WTC11 (cell line): ENCODE data around the gene IRF2BPL. TPM values are rescaled to one million over a fixed set of nuclear protein-coding genes. Genes with fewer than 3 reads are reported as not detected.
A peak's percentile ranks its signal among the peaks of the same experiment; 100 is the strongest.

Source experiments
- ATAC-seq: fragments of 200-7000 bp; cut with Tn5 transposase; 2 replicates; pipeline ENCODE4 v1.10.0; 2021; ENCODE audit warnings: mild to moderate bottlenecking, moderate library complexity
- CTCF ChIA-PET: fragments of 300-600 bp; sonication (Branson Sonifier 250); formaldehyde crosslinking; loops from one replicate; lab custom pipeline; 2021; ENCODE audit warnings: antibody characterized with exemption; lab: Charles Lee
- POLR2A ChIA-PET: fragments of 350-600 bp; sonication (Branson Sonifier 250); formaldehyde crosslinking; loops from one replicate; lab custom pipeline; 2021; ENCODE audit warnings: antibody characterized with exemption; lab: Charles Lee
- DNase-seq: peaks from one replicate; pipeline ENCODE4 v3.0.0; 2021; ENCODE audit warnings: low spot score
- H3K27ac Mint-ChIP-seq: 2 replicates; pipeline ENCODE4 v1.8.0; 2021; ENCODE audit warnings: mixed read lengths
- H3K27me3 Mint-ChIP-seq: 2 replicates; pipeline ENCODE4 v1.8.0; 2021; ENCODE audit warnings: low read depth, mild to moderate bottlenecking, moderate library complexity, mixed read lengths
- H3K36me3 Mint-ChIP-seq: 2 replicates; pipeline ENCODE4 v1.8.0; 2021; ENCODE audit warnings: mixed read lengths
- H3K4me1 Mint-ChIP-seq: 2 replicates; pipeline ENCODE4 v1.8.0; 2022; ENCODE audit warnings: mixed read lengths
- H3K4me3 Mint-ChIP-seq: 2 replicates; pipeline ENCODE4 v1.8.0; 2021; ENCODE audit warnings: mild to moderate bottlenecking, moderate library complexity, mixed read lengths
- H3K9me3 Mint-ChIP-seq: 2 replicates; pipeline ENCODE4 v1.8.0; 2021; ENCODE audit warnings: mixed read lengths
- AFF4 ChIP-seq: sonication (generic); formaldehyde crosslinking; IDR thresholded peaks from 2 replicates; pipeline ENCODE4 v1.8.1; 2023; ENCODE audit warnings: mild to moderate bottlenecking, missing genetic modification reagents, borderline replicate concordance
- AR ChIP-seq: fragments of 250-450 bp; sonication (Bioruptor Pico); IDR thresholded peaks from 2 replicates; pipeline ENCODE4 v1.9.0; 2021; ENCODE audit warnings: mild to moderate bottlenecking
- ATF2 ChIP-seq: sonication (generic); formaldehyde crosslinking; IDR thresholded peaks from 2 replicates; pipeline ENCODE4 v1.8.1; 2022; ENCODE audit warnings: low read depth, missing genetic modification reagents, borderline replicate concordance
- ATF3 ChIP-seq: sonication (generic); formaldehyde crosslinking; conservative IDR thresholded peaks from 2 replicates; pipeline ENCODE4 v1.8.1; 2022; ENCODE audit warnings: mild to moderate bottlenecking, missing genetic modification reagents
- E2F5 ChIP-seq: sonication (generic); formaldehyde crosslinking; IDR thresholded peaks from 2 replicates; pipeline ENCODE4 v1.8.1; 2022; ENCODE audit warnings: mild to moderate bottlenecking, moderate library complexity, missing genetic modification reagents
- ERG ChIP-seq: fragments of 250-450 bp; sonication (Bioruptor Pico); IDR thresholded peaks from 2 replicates; pipeline ENCODE4 v1.8.0; 2021; ENCODE audit warnings: mild to moderate bottlenecking
- GTF2I ChIP-seq: fragments of 250-450 bp; sonication (Bioruptor Pico); conservative IDR thresholded peaks from 2 replicates; pipeline ENCODE4 v1.4.0; 2021; ENCODE audit warnings: mild to moderate bottlenecking
- KAT7 ChIP-seq: sonication (generic); formaldehyde crosslinking; IDR thresholded peaks from 2 replicates; pipeline ENCODE4 v1.8.1; 2023; ENCODE audit warnings: missing genetic modification reagents, mild to moderate bottlenecking, borderline replicate concordance
- MLX ChIP-seq: sonication (generic); formaldehyde crosslinking; IDR thresholded peaks from 2 replicates; pipeline ENCODE4 v1.8.1; 2023; ENCODE audit warnings: mild to moderate bottlenecking, missing genetic modification reagents, moderate library complexity
- NFYB ChIP-seq: sonication (generic); formaldehyde crosslinking; conservative IDR thresholded peaks from 2 replicates; pipeline ENCODE4 v1.8.0; 2022; ENCODE audit warnings: low read depth, missing genetic modification reagents
- NR3C1 ChIP-seq: sonication (generic); formaldehyde crosslinking; conservative IDR thresholded peaks from 2 replicates; pipeline ENCODE4 v1.8.1; 2023; ENCODE audit warnings: low read depth, mild to moderate bottlenecking, missing genetic modification reagents
- STAT6 ChIP-seq: sonication (generic); formaldehyde crosslinking; conservative IDR thresholded peaks from 2 replicates; pipeline ENCODE4 v1.8.1; 2023; ENCODE audit warnings: mild to moderate bottlenecking, low read depth, missing genetic modification reagents, moderate library complexity
- TEAD4 ChIP-seq: sonication (generic); formaldehyde crosslinking; IDR thresholded peaks from 2 replicates; pipeline ENCODE4 v1.8.0; 2022; ENCODE audit warnings: mild to moderate bottlenecking, missing genetic modification reagents
- USF1 ChIP-seq: sonication (generic); formaldehyde crosslinking; IDR thresholded peaks from 2 replicates; pipeline ENCODE4 v1.8.0; 2022; ENCODE audit warnings: mild to moderate bottlenecking, missing genetic modification reagents
- ZNF232 ChIP-seq: sonication (generic); formaldehyde crosslinking; IDR thresholded peaks from 2 replicates; pipeline ENCODE4 v1.8.0; 2022; ENCODE audit warnings: mild to moderate bottlenecking, missing genetic modification reagents
- ZNF416 ChIP-seq: fragments of 250-450 bp; sonication (Bioruptor Pico); IDR thresholded peaks from 2 replicates; pipeline ENCODE4 v1.9.0; 2021; ENCODE audit warnings: mild to moderate bottlenecking, inconsistent platforms
- ZSCAN18 ChIP-seq: fragments of 250-450 bp; sonication (Bioruptor Pico); IDR thresholded peaks from 2 replicates; pipeline ENCODE4 v2.1.2; 2022; ENCODE audit warnings: mild to moderate bottlenecking, moderate library complexity
- total RNA-seq: library from RNA; stranded (reverse); gene quantifications from 3 replicates; pipeline ENCODE4 v1.2.3, GENCODE V29; 2021

The IRF2BPL gene
- total RNA-seq, 1 experiment from 2014 or later, result 126 TPM

- Mint-ChIP-seq H3K4me3 (no peak overlapping the region), H3K9me3 (peaks cover 11% of the 10 kb centered on the region), H3K4me1 (peaks cover 43% of the 10 kb centered on the region), H3K27ac (peak overlapping the region; percentile 54), H3K27me3 (no peaks in the 10 kb centered on the region), H3K36me3 (no peaks in the 10 kb centered on the region)
- no peak for TF ChIP-seq ZNF232 (CRISPR knock-in tag)
- TF ChIP-seq AR (CRISPR knock-in tag), result no peak
- no peak for TF ChIP-seq NR3C1 (CRISPR knock-in tag)
- ATAC-seq (peak; percentile 57), DNase-seq (no peak)
- ChIA-PET POLR2A (interaction anchor here (0.5 to 2.2 kb wide), 3 partner anchors 9 to 23 kb away, joined by 4 to 8 read pairs (median 4); no protein-coding TSS in a partner anchor), CTCF (interaction anchor here (0.7 to 3.0 kb wide), 6 partner anchors 22 to 777 kb away, joined by 3 to 12 read pairs (median 4); no protein-coding TSS in a partner anchor)
These were observed 44.2 kb downstream of the IRF2BPL start for GRCh38 chr14:76984297-76984696.

GRCh38 chr14:76981670-76982069 lies 46.8 kb downstream of the IRF2BPL start:
- CTCF ChIA-PET, result interaction anchor here (1.2 kb wide), 1 partner anchor 13 kb away, joined by 3 read pairs; no protein-coding TSS in a partner anchor
- Mint-ChIP-seq H3K4me3 (no peak overlapping the region), H3K36me3 (no peaks in the 10 kb centered on the region), H3K4me1 (peaks cover 41% of the 10 kb centered on the region), H3K9me3 (peaks cover 11% of the 10 kb centered on the region), H3K27me3 (no peaks in the 10 kb centered on the region), H3K27ac (no peak overlapping the region)
- DNase-seq, result no peak
- POLR2A ChIA-PET, result interaction anchor here (0.5 kb wide), 1 partner anchor 80 kb away, joined by 6 read pairs; no protein-coding TSS in a partner anchor
- ATAC-seq, result no peak
- TF ChIP-seq ZNF416 (CRISPR knock-in tag) (no peak), ATF3 (no peak), TEAD4 (CRISPR knock-in tag) (no peak), KAT7 (CRISPR knock-in tag) (no peak), GTF2I (CRISPR knock-in tag) (no peak), E2F5 (CRISPR knock-in tag) (no peak), STAT6 (no peak), USF1 (no peak), ERG (CRISPR knock-in tag) (no peak), AFF4 (CRISPR knock-in tag) (no peak), NFYB (CRISPR knock-in tag) (no peak), MLX (no peak), ZSCAN18 (no peak), ATF2 (no peak)
